Activated CD8-positive, alpha-beta T cell treated with anti-CD3 and anti-CD28 coated beads, Interleukin-2, amount 10 ng/mL, durations not matched to agents 7 days and 5 days (primary cell): ENCODE measurements around the gene DIAPH1. TPM values are rescaled to one million over a fixed set of nuclear protein-coding genes. Genes with fewer than 3 reads are reported as not detected.

ENCODE experiments used
- ATAC-seq: fragments of 150-1000 bp; cut with Tn5 transposase; one replicate; pipeline ENCODE4 v1.10.0; 2021; ENCODE audit warnings: moderate library complexity
- CTCF ChIA-PET: fragments of 350-600 bp; sonication (Branson Sonifier 250); formaldehyde crosslinking; loops from one replicate; lab custom pipeline; 2021; ENCODE audit warnings: antibody characterized with exemption; lab: Charles Lee
- POLR2A ChIA-PET: fragments of 350-600 bp; sonication (Branson Sonifier 250); formaldehyde crosslinking; loops from one replicate; lab custom pipeline; 2021; ENCODE audit warnings: antibody characterized with exemption; lab: Charles Lee
- DNase-seq: peaks from one replicate; pipeline ENCODE4 v3.0.0-alpha.2; 2020
- H3K27ac Mint-ChIP-seq: one replicate; pipeline ENCODE4 v1.8.0; 2021; ENCODE audit warnings: mild to moderate bottlenecking, mixed read lengths
- H3K27me3 Mint-ChIP-seq: one replicate; pipeline ENCODE4 v1.8.0; 2021; ENCODE audit warnings: low read depth, mixed read lengths
- H3K36me3 Mint-ChIP-seq: one replicate; pipeline ENCODE4 v1.8.0; 2021; ENCODE audit warnings: low read depth, mixed read lengths
- H3K4me1 Mint-ChIP-seq: one replicate; pipeline ENCODE4 v1.8.0; 2021; ENCODE audit warnings: low read depth, mixed read lengths
- H3K4me3 Mint-ChIP-seq: one replicate; pipeline ENCODE4 v1.8.0; 2021; ENCODE audit warnings: mild to moderate bottlenecking, mixed read lengths
- H3K9me3 Mint-ChIP-seq: one replicate; pipeline ENCODE4 v1.8.0; 2022; ENCODE audit warnings: mixed read lengths; ENCODE audit not compliant: insufficient read depth
- total RNA-seq, 2 experiments: library from RNA; stranded (reverse); gene quantifications; one replicate each; pipeline ENCODE4 v1.2.3, GENCODE V29; 2021

The DIAPH1 gene
- total RNA-seq, 2 experiments from 2014 or later, result 281 to 286 TPM

DNA sequence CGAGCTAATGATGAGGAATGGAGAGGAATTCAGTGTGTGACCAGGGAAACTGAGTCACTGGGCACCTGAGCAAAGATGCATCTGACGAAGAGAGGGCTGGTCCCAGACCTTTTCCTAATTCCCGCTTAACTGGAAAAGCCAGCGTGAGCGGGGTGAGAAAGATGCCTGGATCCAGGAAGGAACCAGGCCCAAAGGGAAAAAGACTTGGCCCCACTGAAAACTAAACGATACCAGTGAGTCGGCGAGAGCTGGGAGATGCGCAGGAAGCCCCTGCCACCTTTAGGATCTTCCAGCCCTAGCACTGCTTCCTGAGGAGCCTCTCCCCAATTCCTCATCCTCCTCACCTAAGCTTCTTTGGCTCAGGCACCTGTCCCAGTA lies 32.9 kb upstream of the DIAPH1 start:
- peaks cover 7% of the 10 kb centered on the region for H3K36me3 Mint-ChIP-seq
- CTCF ChIA-PET, result interaction anchor here (0.7 to 2.4 kb wide), 9 partner anchors 13 to 309 kb away, joined by 3 to 21 read pairs (median 9); partner anchors contain the start of genes DIAPH1, HDAC3 and RELL2
- H3K4me3 Mint-ChIP-seq, result peak overlapping the region; percentile 95
- ATAC-seq (no peak), DNase-seq (no peak)
- H3K9me3 Mint-ChIP-seq, result no peaks in the 10 kb centered on the region
- no peaks in the 10 kb centered on the region for H3K27me3 Mint-ChIP-seq
- POLR2A ChIA-PET, result interaction anchor here (0.8 to 3.9 kb wide), 6 partner anchors 14 to 317 kb away, joined by 3 to 39 read pairs (median 4); partner anchors contain the start of genes DELE1, HDAC3, RELL2 and RNF14
- H3K27ac Mint-ChIP-seq, result peak overlapping the region; percentile 95
- peaks cover 50% of the 10 kb centered on the region for H3K4me1 Mint-ChIP-seq

DNA sequence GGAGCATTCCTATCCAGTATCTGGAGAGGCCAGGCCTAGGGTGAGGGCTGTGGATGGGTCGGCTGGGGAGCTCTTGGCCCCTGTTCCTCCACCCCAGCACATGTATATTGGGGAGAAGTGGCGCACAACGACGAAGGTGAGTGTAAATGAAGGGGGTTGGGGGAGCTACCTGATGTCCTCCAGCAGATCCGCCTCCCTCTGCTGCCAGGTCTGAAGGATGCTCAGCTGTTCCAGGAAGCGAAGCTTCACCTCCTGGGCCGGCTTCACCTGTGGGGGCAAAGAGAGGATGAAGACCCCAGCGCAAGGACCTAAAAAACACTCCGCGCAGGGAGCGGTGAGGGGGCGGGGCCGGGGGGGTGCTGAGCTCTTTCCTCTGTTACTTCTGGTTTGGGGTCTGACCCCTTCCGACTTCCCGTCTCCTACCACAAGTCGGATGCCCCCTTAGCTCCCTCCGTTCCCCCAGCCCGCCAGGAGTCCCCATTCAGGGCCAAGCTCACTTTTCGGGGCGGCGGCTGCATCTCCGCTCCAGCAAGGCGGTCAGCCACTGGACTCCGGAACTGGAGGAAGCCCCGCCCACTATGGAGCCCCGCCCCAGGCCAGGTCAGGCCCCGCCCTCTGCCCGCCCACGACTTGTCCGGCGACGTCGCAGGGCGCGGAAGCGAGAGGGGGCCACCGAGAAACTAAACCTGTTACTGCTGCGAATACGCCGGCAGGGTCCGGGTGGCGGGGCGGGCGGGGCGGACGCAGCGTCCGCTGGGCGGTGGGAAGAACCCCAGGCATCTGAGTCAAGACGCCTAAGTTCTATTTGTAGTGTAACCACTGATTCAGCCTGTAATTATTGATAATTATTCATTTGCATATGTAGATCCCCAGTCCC lies 32.3 kb upstream of the DIAPH1 start, which contains the start of gene FCHSD1:
FCHSD1 (minus strand) TSS at position 568 of the 877 bp plus-strand sequence; CDS start at position 518, 50 bp downstream.
- H3K9me3 Mint-ChIP-seq, result no peaks in the 10 kb centered on the region
- peaks cover 10% of the 10 kb centered on the region for H3K36me3 Mint-ChIP-seq
- peaks cover 45% of the 10 kb centered on the region for H3K4me1 Mint-ChIP-seq

DNA sequence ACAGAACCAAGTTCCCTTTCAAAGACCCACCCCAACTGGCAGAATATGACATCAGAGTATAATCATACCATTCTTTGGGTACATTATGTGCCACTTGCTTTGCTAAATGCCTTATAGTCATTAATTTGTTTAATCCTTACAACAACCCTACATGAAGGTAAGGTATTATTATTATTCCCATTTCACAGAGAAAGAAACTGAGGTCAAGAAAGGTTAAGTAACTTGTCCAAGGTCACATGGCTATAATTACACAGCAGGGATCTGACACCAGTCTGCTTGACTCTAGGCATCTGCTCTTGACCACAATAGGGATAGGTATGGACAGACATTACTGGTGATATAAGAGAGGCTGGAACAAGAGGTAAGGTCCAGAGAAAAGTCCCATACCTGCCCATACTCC lies 31.2 kb upstream of the DIAPH1 start:
- no peak for ATAC-seq
- H3K27ac Mint-ChIP-seq, result peak overlapping the region; percentile 95
- CTCF ChIA-PET, result no interaction called here
- no peak for DNase-seq
- H3K36me3 Mint-ChIP-seq, result peaks cover 15% of the 10 kb centered on the region
- H3K27me3 Mint-ChIP-seq, result no peaks in the 10 kb centered on the region
- peak overlapping the region; percentile 46 for H3K4me3 Mint-ChIP-seq
- H3K9me3 Mint-ChIP-seq, result no peaks in the 10 kb centered on the region
- POLR2A ChIA-PET, result interaction anchor here (3.9 kb wide), 1 partner anchor 13 kb away, joined by 39 read pairs; the partner anchor contains the start of genes HDAC3 and RELL2
- H3K4me1 Mint-ChIP-seq, result peaks cover 38% of the 10 kb centered on the region

More for the DNA sequence above, 32.3 kb upstream of the DIAPH1 start, which contains the start of gene FCHSD1:
- H3K4me3 Mint-ChIP-seq, result peak within 1 kb of the TSS; percentile 95
- no peaks in the 10 kb centered on the region for H3K27me3 Mint-ChIP-seq
- peak; percentile 91 for DNase-seq
- ChIA-PET POLR2A (interaction anchor here (0.6 to 3.9 kb wide), 9 partner anchors 9 to 273 kb away, joined by 3 to 39 read pairs (median 4); partner anchors contain the start of genes DELE1, HDAC3 and RELL2), CTCF (interaction anchor here (0.7 to 2.4 kb wide), 14 partner anchors 12 to 318 kb away, joined by 3 to 21 read pairs (median 5); partner anchors contain the start of genes DIAPH1, HDAC3, RELL2 and RNF14)
- peak within 1 kb of the TSS; percentile 95 for H3K27ac Mint-ChIP-seq
- ATAC-seq, result peak; percentile 95

DNA sequence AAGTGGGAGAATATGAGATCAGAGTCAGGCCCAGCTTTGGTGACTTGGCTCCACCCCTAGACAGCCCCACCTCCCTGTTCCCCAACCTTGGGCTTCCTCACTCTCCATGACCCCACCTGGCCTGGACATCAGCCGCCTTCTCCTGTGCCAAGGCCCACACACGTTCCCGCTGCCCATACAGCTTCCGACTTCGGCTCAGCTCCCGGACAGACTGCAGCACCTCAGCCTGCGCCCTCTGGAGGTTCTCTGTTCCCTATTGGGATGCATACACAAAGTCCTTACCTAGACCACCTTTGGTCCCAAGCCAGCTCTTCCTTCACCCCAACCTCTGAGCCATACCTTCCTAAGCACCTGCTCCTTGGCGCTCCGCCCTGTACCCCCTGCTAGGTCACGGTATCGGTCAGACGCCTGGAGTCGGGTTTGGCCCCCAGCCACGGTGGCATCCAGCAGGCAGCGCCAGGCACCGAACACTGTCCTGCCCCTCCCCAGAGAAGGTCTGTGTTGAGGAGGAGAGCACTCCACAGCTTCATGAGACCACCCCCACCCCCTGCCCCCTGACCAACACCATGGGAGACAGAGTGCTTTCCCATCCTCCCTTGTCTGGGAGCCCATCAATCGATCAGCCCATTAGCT lies 30.4 kb upstream of the DIAPH1 start:
- Mint-ChIP-seq H3K36me3 (peaks cover 18% of the 10 kb centered on the region), H3K27ac (peak overlapping the region; percentile 39), H3K4me1 (peaks cover 38% of the 10 kb centered on the region), H3K4me3 (no peak overlapping the region), H3K9me3 (no peaks in the 10 kb centered on the region), H3K27me3 (no peaks in the 10 kb centered on the region)
- CTCF ChIA-PET, result interaction anchor here (0.9 to 2.1 kb wide), 3 partner anchors 13 to 43 kb away, joined by 3 to 6 read pairs (median 4); partner anchors contain the start of genes HDAC3 and RELL2
- POLR2A ChIA-PET, result interaction anchor here (3.9 kb wide), 1 partner anchor 12 kb away, joined by 39 read pairs; the partner anchor contains the start of genes HDAC3 and RELL2
- ATAC-seq, result no peak
- DNase-seq, result no peak

DNA sequence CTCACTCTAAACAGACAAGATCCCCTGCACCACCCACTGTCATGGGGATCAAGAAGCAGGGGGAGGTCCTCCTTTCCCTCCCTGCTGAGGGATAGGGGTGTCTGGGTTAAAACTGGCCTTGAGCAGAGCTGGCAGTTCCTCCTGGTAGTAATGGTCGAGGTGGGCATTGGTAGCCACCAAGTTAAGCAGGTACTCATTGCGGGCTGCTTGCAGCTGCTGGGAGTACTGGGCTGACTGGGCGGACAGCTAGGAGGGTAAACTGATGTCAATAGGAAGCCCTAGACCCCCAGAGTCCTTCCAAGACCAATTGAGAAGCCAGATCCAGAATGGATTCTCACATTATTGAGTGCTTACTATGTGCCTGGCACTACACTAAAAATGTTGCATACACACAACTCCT lies 29.1 kb upstream of the DIAPH1 start:
- H3K27me3 Mint-ChIP-seq, result no peaks in the 10 kb centered on the region
- peaks cover 21% of the 10 kb centered on the region for H3K36me3 Mint-ChIP-seq
- ChIA-PET POLR2A (interaction anchor here (0.6 kb wide), 1 partner anchor 321 kb away, joined by 4 read pairs; the partner anchor contains the start of gene RNF14), CTCF (interaction anchor here (0.8 to 2.7 kb wide), 4 partner anchors 11 to 84 kb away, joined by 3 to 13 read pairs (median 5); partner anchors contain the start of genes HDAC3 and RELL2)
- no peak overlapping the region for H3K4me3 Mint-ChIP-seq
- H3K27ac Mint-ChIP-seq, result no peak overlapping the region
- DNase-seq (no peak), ATAC-seq (no peak)
- H3K4me1 Mint-ChIP-seq, result peaks cover 33% of the 10 kb centered on the region
- H3K9me3 Mint-ChIP-seq, result no peaks in the 10 kb centered on the region

DNA sequence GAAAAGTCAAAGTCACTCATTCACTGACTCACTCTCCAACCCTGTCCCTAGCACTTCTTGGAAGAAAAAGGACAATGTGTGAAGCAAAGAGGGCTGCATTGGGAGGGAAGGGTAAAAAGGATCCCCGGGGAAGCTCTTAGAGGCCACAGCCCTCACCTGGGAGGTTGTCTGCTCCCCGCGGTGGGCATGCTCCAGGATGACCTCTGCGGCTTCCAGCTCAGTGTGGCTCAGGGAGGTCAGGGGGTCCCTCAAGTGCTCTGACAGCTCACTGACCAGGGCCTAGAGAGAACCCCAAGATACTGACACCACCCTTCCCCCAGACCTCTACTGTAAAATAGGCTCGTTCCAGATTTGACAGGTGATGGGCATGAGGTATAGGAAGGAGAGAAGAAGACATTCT lies 28.4 kb upstream of the DIAPH1 start:
- POLR2A ChIA-PET, result interaction anchor here (0.6 to 1.5 kb wide), 2 partner anchors 10 to 23 kb away, joined by 3 read pairs; no protein-coding TSS in a partner anchor
- Mint-ChIP-seq H3K36me3 (peaks cover 25% of the 10 kb centered on the region), H3K27me3 (no peaks in the 10 kb centered on the region), H3K4me1 (peaks cover 31% of the 10 kb centered on the region), H3K9me3 (no peaks in the 10 kb centered on the region), H3K4me3 (no peak overlapping the region), H3K27ac (no peak overlapping the region)
- ATAC-seq (no peak), DNase-seq (no peak)
- CTCF ChIA-PET, result interaction anchor here (0.8 to 2.7 kb wide), 4 partner anchors 10 to 314 kb away, joined by 4 to 13 read pairs (median 6); partner anchors contain the start of genes HDAC3 and RELL2

DNA sequence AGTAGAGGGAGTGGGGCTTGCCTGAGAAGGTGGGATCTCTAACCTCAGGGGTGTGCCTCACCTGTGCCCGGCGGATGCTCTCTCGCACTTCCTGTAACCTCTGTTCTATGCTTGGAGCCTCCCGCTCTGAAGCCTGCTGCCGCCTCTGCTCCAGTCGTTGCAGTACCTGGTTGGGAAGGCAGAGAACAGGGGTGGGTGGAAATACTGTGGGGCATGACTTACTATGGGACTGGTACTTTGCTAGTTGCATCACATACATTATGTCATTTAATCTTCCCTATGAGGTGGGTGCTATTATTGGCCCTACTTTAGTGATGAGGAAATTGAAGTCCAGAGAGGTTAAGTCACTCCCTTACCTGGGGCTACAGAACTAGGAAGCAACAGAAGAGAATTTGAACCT lies 27.2 kb upstream of the DIAPH1 start:
- H3K36me3 Mint-ChIP-seq, result peaks cover 33% of the 10 kb centered on the region
- H3K9me3 Mint-ChIP-seq, result no peaks in the 10 kb centered on the region
- DNase-seq, result no peak
- no peak overlapping the region for H3K27ac Mint-ChIP-seq
- ATAC-seq, result no peak
- CTCF ChIA-PET, result interaction anchor here (1.0 to 2.7 kb wide), 3 partner anchors 9 to 54 kb away, joined by 3 to 13 read pairs (median 6); partner anchors contain the start of genes HDAC3 and RELL2
- POLR2A ChIA-PET, result interaction anchor here (1.5 kb wide), 1 partner anchor 8 kb away, joined by 3 read pairs; no protein-coding TSS in a partner anchor
- H3K4me1 Mint-ChIP-seq, result peaks cover 36% of the 10 kb centered on the region
- no peaks in the 10 kb centered on the region for H3K27me3 Mint-ChIP-seq
- H3K4me3 Mint-ChIP-seq, result no peak overlapping the region

DNA sequence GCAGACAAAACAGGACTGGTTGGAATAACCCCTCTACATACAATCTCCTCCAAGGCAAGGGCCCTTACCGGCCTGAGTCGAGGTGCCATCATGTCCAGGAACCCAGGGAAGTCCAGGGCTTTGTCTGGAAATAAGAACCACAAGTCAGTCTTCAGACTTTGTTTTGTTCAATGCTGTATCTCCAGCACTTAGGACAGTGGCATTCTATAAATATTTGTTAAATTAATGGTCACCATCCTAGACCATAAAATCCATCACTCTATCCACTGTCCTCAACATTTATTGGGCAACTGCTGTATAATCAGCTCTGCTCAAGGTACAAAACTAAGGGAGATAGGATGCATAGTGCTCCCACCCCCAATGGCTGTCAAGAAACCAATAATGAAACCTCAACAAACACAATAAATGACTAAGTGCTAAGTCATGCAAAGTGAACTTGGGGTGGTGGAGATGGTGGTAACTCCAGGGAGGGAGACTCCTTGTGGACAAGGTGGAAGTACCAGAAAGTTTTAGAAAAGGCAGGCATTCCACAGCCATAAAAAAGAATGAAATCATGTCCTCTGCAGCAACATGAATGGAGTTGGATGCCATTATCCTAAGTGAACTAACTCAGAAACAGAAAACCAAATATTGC lies 23.0 kb upstream of the DIAPH1 start:
- Mint-ChIP-seq H3K4me3 (no peak overlapping the region), H3K36me3 (peaks cover 49% of the 10 kb centered on the region), H3K9me3 (no peaks in the 10 kb centered on the region), H3K27ac (peak overlapping the region; percentile 43), H3K27me3 (no peaks in the 10 kb centered on the region), H3K4me1 (peaks cover 35% of the 10 kb centered on the region)
- ChIA-PET CTCF (interaction anchor here (0.7 to 3.9 kb wide), 6 partner anchors 22 to 319 kb away, joined by 3 to 18 read pairs (median 4); partner anchors contain the start of gene DIAPH1), POLR2A (interaction anchor here (0.9 to 2.9 kb wide), 2 partner anchors 9 to 45 kb away, joined by 3 to 15 read pairs; partner anchors contain the start of gene FCHSD1)
- no peak for ATAC-seq
- no peak for DNase-seq

DNA sequence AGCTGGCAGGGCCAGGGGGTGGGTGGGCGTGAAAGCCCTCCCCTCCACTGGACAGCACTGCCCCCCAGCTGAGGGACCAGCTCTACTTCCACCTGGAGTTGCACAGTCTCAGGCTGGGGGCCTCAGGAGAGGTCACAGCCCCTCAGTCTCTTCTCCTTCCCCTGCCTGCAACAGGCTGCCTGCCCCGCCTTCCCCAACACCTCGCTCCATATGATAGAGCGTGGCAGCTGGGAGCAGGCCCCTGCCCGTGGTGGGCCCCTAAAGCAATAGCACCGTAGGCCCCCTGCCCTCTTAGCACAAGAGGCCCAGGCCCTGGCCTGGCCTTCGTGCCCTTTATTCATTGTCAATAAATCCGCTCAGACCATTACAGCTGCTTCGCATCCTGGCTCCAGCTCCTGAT lies 21.9 kb upstream of the DIAPH1 start:
- H3K9me3 Mint-ChIP-seq, result no peaks in the 10 kb centered on the region
- DNase-seq, result no peak
- no peak overlapping the region for H3K27ac Mint-ChIP-seq
- POLR2A ChIA-PET, result interaction anchor here (1.1 to 2.9 kb wide), 3 partner anchors 10 to 43 kb away, joined by 3 to 15 read pairs (median 3); partner anchors contain the start of gene FCHSD1
- no peak overlapping the region for H3K4me3 Mint-ChIP-seq
- H3K36me3 Mint-ChIP-seq, result peaks cover 43% of the 10 kb centered on the region
- no peak for ATAC-seq
- no peaks in the 10 kb centered on the region for H3K27me3 Mint-ChIP-seq
- CTCF ChIA-PET, result interaction anchor here (1.0 to 3.9 kb wide), 2 partner anchors 21 to 48 kb away, joined by 3 to 18 read pairs; no protein-coding TSS in a partner anchor
- H3K4me1 Mint-ChIP-seq, result peaks cover 42% of the 10 kb centered on the region

DNA sequence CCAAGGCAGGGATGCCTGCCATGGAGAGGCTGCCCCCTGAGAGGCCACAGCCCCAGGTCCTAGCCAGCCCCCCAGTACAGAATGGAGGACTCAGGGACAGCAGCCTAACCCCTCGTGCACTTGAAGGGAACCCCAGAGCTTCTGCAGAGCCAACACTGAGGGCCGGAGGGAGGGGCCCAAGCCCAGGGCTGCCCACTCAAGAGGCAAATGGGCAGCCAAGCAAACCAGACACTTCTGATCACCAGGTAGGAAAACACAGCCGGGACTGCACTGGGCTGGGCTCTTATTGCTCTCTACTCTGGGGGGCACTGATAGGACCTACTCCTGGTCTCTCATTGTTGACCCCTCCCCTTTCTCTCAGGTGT lies 21.2 kb upstream of the DIAPH1 start:
- no peak overlapping the region for H3K27ac Mint-ChIP-seq
- peaks cover 48% of the 10 kb centered on the region for H3K4me1 Mint-ChIP-seq
- POLR2A ChIA-PET, result interaction anchor here (0.7 to 1.2 kb wide), 2 partner anchors 11 to 13 kb away, joined by 3 read pairs; partner anchors contain the start of gene FCHSD1
- no peak overlapping the region for H3K4me3 Mint-ChIP-seq
- CTCF ChIA-PET, result interaction anchor here (3.9 to 13.0 kb wide), 2 partner anchors 22 to 48 kb away, joined by 18 to 206 read pairs; partner anchors contain the start of gene DIAPH1
- no peaks in the 10 kb centered on the region for H3K9me3 Mint-ChIP-seq
- ATAC-seq (no peak), DNase-seq (no peak)
- H3K36me3 Mint-ChIP-seq, result peaks cover 47% of the 10 kb centered on the region
- H3K27me3 Mint-ChIP-seq, result no peaks in the 10 kb centered on the region
